Ascending aorta (tissue), 2 donors: ENCODE results near the gene ATP8A1. TPM values are rescaled to one million over a fixed set of nuclear protein-coding genes. Genes with fewer than 3 reads are reported as not detected.

ENCODE experiments used
- DNase-seq, 2 donors: peaks; one replicate each; pipeline ENCODE4 v3.0.0-alpha.2; 2019; ENCODE audit warnings: low spot score in 2 of 2
- H3K27ac ChIP-seq, 2 donors: fragments of 200-600 bp; sonication (generic); one replicate each; pipeline ENCODE4 v1.5.1; 2016 to 2017; ENCODE audit warnings: mild to moderate bottlenecking in 1 of 2
- H3K27me3 ChIP-seq: fragments of 200-600 bp; sonication (generic); one replicate; pipeline ENCODE4 v1.5.1; 2017
- H3K36me3 ChIP-seq, 2 donors: fragments of 200-600 bp; sonication (generic); one replicate each; pipeline ENCODE4 v1.5.1; 2016
- H3K4me1 ChIP-seq, 2 donors: fragments of 200-600 bp; sonication (generic); one replicate each; pipeline ENCODE4 v1.5.1; 2016 to 2017; ENCODE audit warnings: mild to moderate bottlenecking in 1 of 2
- H3K4me3 ChIP-seq, 2 donors: fragments of 200-600 bp; sonication (generic); one replicate each; pipeline ENCODE4 v1.5.1; 2016 to 2017; ENCODE audit warnings: mild to moderate bottlenecking in 1 of 2
- H3K9me3 ChIP-seq, 2 donors: fragments of 200-600 bp; sonication (generic); one replicate each; pipeline ENCODE4 v1.5.1; 2016
- CTCF ChIP-seq, 3 experiments: fragments of 200-600 bp in 2 of 3; fragments of 450-650 bp in 1 of 3; sonication (generic) in 2 of 3; IDR thresholded peaks; one replicate each; pipeline ENCODE4 v1.5.1; 2016 to 2019; ENCODE audit warnings: antibody characterized with exemption in 3 of 3, mild to moderate bottlenecking in 1 of 3, moderate library complexity in 1 of 3
- intact Hi-C: fragments of 100-400 bp; cut with DNase I; formaldehyde crosslinking; loops from one replicate; pipeline ENCODE4 v1.15.1; 2023
- total RNA-seq: library from RNA; depleted of rRNA; stranded (reverse); fragments of >200 nt; gene quantifications from one replicate; pipeline ENCODE4 v1.1.0, GENCODE V29; 2016

The ATP8A1 gene
- total RNA-seq, 1 donor from 2014 or later, result 11.4 TPM

DNA sequence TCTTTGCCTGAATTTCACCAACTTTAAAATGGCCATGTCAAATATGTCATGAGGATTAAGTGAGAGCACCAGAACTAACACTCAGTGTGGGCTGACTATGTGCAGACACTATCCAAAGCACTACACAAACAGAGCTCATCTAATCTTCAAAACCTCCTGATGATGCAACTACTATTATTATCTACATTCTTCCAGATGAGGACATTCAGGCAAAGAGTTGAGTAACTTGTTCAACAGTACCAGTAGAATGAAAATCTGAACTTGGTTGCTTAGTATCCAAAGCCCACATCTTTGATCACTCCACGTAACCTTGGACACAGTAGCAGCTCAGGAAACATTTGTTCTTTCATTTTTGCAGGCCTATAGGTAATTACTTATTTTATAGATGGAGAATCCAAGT lies 90.1 kb downstream of the ATP8A1 start:
- H3K9me3 ChIP-seq, result no peaks in the 10 kb centered on the region
- H3K27ac ChIP-seq, result no peak overlapping the region
- H3K27me3 ChIP-seq, result no peaks in the 10 kb centered on the region
- no peak for TF ChIP-seq CTCF (IDR thresholded peaks at IDR 0.05)
- intact Hi-C loops, result loop anchor here (5.0 kb wide), 1 partner anchor 185 kb away; no protein-coding TSS in a partner anchor
- peaks cover 0 to 3% of the 10 kb centered on the region in 2 donors for H3K36me3 ChIP-seq
- H3K4me1 ChIP-seq, result peaks cover 0 to 5% of the 10 kb centered on the region in 2 donors
- no peak overlapping the region for H3K4me3 ChIP-seq
- no peak for DNase-seq

- intact Hi-C loops, result no loop called here
- Histone ChIP-seq H3K36me3 (peaks cover 0 to 3% of the 10 kb centered on the region in 2 donors), H3K9me3 (no peaks in the 10 kb centered on the region), H3K27me3 (no peaks in the 10 kb centered on the region), H3K4me1 (no peaks in the 10 kb centered on the region), H3K4me3 (no peak overlapping the region), H3K27ac (no peak overlapping the region)
- no peak for TF ChIP-seq CTCF (IDR thresholded peaks at IDR 0.05)
- no peak for DNase-seq
Measured at GRCh38 chr4:42562016-42562415, 94.9 kb downstream of the ATP8A1 start.

GRCh38 chr4:42561031-42561430 lies 95.9 kb downstream of the ATP8A1 start:
- DNase-seq, result no peak
- no peak for TF ChIP-seq CTCF (IDR thresholded peaks at IDR 0.05)
- Histone ChIP-seq H3K27ac (no peak overlapping the region), H3K36me3 (peaks cover 0 to 3% of the 10 kb centered on the region in 2 donors), H3K9me3 (no peaks in the 10 kb centered on the region), H3K4me3 (no peak overlapping the region), H3K27me3 (no peaks in the 10 kb centered on the region), H3K4me1 (no peaks in the 10 kb centered on the region)
- intact Hi-C loops, result no loop called here

DNA sequence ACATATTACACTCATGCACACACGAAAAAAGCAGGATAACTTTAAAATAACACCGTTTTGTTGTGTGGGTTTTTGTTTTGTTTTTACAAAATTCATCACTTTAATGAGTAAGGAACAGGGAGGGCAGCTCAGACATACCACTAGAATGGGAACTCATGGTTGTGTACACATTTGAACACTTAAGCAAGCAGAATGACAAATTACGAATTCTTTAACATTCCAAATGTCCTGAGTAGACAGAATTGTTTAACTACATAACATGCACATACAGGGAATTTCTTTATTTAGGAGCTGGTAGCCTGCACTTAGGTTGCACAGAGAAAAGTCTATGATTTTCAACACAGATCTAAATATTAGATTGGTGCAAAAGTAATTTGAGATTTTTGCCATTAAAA lies 96.4 kb downstream of the ATP8A1 start:
- intact Hi-C loops, result no loop called here
- no peak for DNase-seq

DNA sequence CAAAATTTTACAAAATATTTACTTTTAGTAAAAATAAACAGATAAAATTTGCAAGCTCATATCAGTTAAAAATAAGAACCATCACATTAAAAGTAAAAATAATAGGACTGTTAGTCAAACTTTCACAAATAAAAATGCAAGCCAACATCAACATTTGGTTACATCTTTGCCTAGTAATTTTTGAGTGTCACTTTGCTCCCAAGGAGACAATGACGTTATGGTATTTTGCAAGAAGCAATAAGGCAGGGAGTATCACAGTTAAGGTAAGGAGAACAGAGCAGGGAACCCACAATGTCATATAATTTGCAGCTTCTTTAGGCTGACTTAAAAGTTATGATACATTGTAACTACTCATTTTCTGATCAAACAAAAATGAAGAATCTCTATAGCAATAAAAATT lies 98.7 kb downstream of the ATP8A1 start:
- intact Hi-C loops, result no loop called here
- Histone ChIP-seq H3K27ac (no peak overlapping the region), H3K9me3 (no peaks in the 10 kb centered on the region), H3K27me3 (no peaks in the 10 kb centered on the region), H3K4me1 (no peaks in the 10 kb centered on the region), H3K4me3 (no peak overlapping the region), H3K36me3 (peaks cover 0 to 3% of the 10 kb centered on the region in 2 donors)
- no peak for DNase-seq
- TF ChIP-seq CTCF (IDR thresholded peaks at IDR 0.05), result no peak

More for the DNA sequence above, 96.4 kb downstream of the ATP8A1 start:
- no peak for TF ChIP-seq CTCF (IDR thresholded peaks at IDR 0.05)
- H3K27ac ChIP-seq, result no peak overlapping the region
- no peaks in the 10 kb centered on the region for H3K4me1 ChIP-seq
- H3K36me3 ChIP-seq, result peaks cover 0 to 3% of the 10 kb centered on the region in 2 donors
- H3K4me3 ChIP-seq, result no peak overlapping the region
- no peaks in the 10 kb centered on the region for H3K9me3 ChIP-seq
- H3K27me3 ChIP-seq, result no peaks in the 10 kb centered on the region

DNA sequence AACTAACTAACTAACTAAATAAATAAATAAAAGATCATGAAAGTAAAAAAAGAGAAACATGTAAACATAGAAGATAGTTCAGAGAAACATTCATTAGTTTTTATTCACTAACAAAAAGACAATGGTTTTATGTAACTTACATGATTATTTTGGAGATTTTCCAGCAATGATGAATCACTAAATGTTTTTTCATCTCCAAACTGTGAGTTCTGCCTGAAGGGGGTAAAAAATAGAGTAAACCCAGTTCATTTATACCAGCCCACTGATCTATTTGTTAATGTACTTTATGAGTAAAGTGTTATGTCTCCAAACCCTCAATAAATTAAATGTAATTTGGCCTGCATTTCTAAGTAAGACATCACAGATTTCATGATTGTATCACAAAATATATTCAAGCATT lies 101.1 kb downstream of the ATP8A1 start:
- Histone ChIP-seq H3K4me1 (no peaks in the 10 kb centered on the region), H3K9me3 (no peaks in the 10 kb centered on the region), H3K4me3 (no peak overlapping the region), H3K27me3 (no peaks in the 10 kb centered on the region), H3K27ac (no peak overlapping the region), H3K36me3 (no peaks in the 10 kb centered on the region)
- no peak for DNase-seq
- intact Hi-C loops, result no loop called here
- TF ChIP-seq CTCF (IDR thresholded peaks at IDR 0.05), result no peak
